CD4-positive, CD25-positive, alpha-beta regulatory T cell (primary cell): ENCODE data around the gene PTPRN2. TPM values are rescaled to one million over a fixed set of nuclear protein-coding genes. Genes with fewer than 3 reads are reported as not detected.
"Not testable (repeated sequence)": the region's sequence is repeated elsewhere in the genome, so short reads cannot be mapped to it uniquely, and the experiment has no call there.

Experiments used
- ATAC-seq, 2 donors: fragments of 150-1000 bp; cut with Tn5 transposase; one replicate each; pipeline ENCODE4 v1.10.0; 2021; ENCODE audit warnings: low read depth in 2 of 2, moderate number of reproducible peaks in 2 of 2, moderate library complexity in 1 of 2
- DNase-seq, 3 donors: peaks; one replicate each; pipeline versions ENCODE4 v3.0.0 to v3.0.0-alpha.2; 2012 to 2022; ENCODE audit warnings: mixed read lengths in 1 of 3
- H3K27ac ChIP-seq: one replicate; pipeline ENCODE4 v1.7.0; 2013; ENCODE audit warnings: mild to moderate bottlenecking, low read length; ENCODE audit not compliant: insufficient read depth, poor library complexity, severe bottlenecking
- H3K27me3 ChIP-seq: one replicate; pipeline ENCODE4 v1.7.0; 2013; ENCODE audit warnings: low read length; ENCODE audit not compliant: control insufficient read depth, insufficient read depth
- H3K36me3 ChIP-seq: one replicate; pipeline ENCODE4 v1.7.0; 2013; ENCODE audit warnings: mild to moderate bottlenecking, low read length, moderate library complexity; ENCODE audit not compliant: control insufficient read depth, insufficient read depth
- H3K4me1 ChIP-seq: 2 replicates; pipeline ENCODE4 v1.7.0; 2013; ENCODE audit warnings: mild to moderate bottlenecking, low read length; ENCODE audit not compliant: insufficient read depth, control insufficient read depth, poor library complexity, severe bottlenecking
- H3K4me3 ChIP-seq: one replicate; pipeline ENCODE4 v1.7.0; 2013; ENCODE audit warnings: low read depth, mild to moderate bottlenecking, low read length, moderate library complexity
- H3K9me3 ChIP-seq, 2 experiments: 1 replicate in 1 of 2; 2 replicates in 1 of 2; pipeline ENCODE4 v1.7.0; 2013; ENCODE audit warnings: low read length in 2 of 2, mild to moderate bottlenecking in 1 of 2, moderate library complexity in 1 of 2; ENCODE audit not compliant: control insufficient read depth in 2 of 2
- H3K27ac Mint-ChIP-seq, 3 donors: one replicate each; pipeline ENCODE4 v1.8.0; 2020 to 2022; ENCODE audit warnings: mild to moderate bottlenecking in 3 of 3, mixed read lengths in 3 of 3, moderate library complexity in 2 of 3
- H3K27me3 Mint-ChIP-seq: one replicate; pipeline ENCODE4 v1.8.0; 2022; ENCODE audit warnings: mild to moderate bottlenecking, mixed read lengths
- H3K36me3 Mint-ChIP-seq: one replicate; pipeline ENCODE4 v1.8.0; 2020; ENCODE audit warnings: mixed read lengths
- H3K4me1 Mint-ChIP-seq, 4 donors: one replicate each; pipeline ENCODE4 v1.8.0; 2020 to 2022; ENCODE audit warnings: mixed read lengths in 4 of 4, mild to moderate bottlenecking in 1 of 4
- H3K4me3 Mint-ChIP-seq, 4 donors: one replicate each; pipeline ENCODE4 v1.8.0; 2020 to 2022; ENCODE audit warnings: mild to moderate bottlenecking in 4 of 4, mixed read lengths in 4 of 4, moderate library complexity in 3 of 4
- H3K9me3 Mint-ChIP-seq, 7 donors: one replicate each; pipeline ENCODE4 v1.8.0; 2020 to 2022; ENCODE audit warnings: mixed read lengths in 7 of 7, mild to moderate bottlenecking in 3 of 7, moderate library complexity in 2 of 7
- polyA plus RNA-seq, 4 donors: library from polyadenylated mRNA; unstranded; fragments of 300-500 nt; fragmentation: Illumina TruSeq; gene quantifications; one replicate each; pipeline ENCODE4 v1.2.3, GENCODE V29; 2021
- total RNA-seq: library from RNA; stranded (reverse); gene quantifications from one replicate; pipeline ENCODE4 v1.2.3, GENCODE V29; 2022

Gene PTPRN2
- total and polyA plus RNA-seq, 5 donors from 2014 or later = 1.6 to 4.7 (median 2.7) TPM

- Histone ChIP-seq H3K36me3 (no peaks in the 10 kb centered on the region), H3K27me3 (no peaks in the 10 kb centered on the region), H3K27ac (no peak overlapping the region), H3K4me1 (no peaks in the 10 kb centered on the region), H3K4me3 (no peak overlapping the region), H3K9me3 (peaks cover 0 to 2% of the 10 kb centered on the region in 2 experiments)
- peaks cover 8% of the 10 kb centered on the region for H3K27me3 Mint-ChIP-seq
- ATAC-seq = no peak
- H3K36me3 Mint-ChIP-seq = no peaks in the 10 kb centered on the region
- H3K4me3 Mint-ChIP-seq = no peak overlapping the region
- H3K4me1 Mint-ChIP-seq = no peaks in the 10 kb centered on the region
- H3K27ac Mint-ChIP-seq = no peak overlapping the region
- H3K9me3 Mint-ChIP-seq = peaks cover 0 to 9% (median 2%) of the 10 kb centered on the region in 7 donors
- DNase-seq = no peak
These were observed 670.5 kb downstream of the PTPRN2 start for GRCh38 chr7:157916946-157917640.

- peaks cover 0 to 2% of the 10 kb centered on the region in 2 experiments for H3K9me3 ChIP-seq
These were observed 677.2 kb downstream of the PTPRN2 start for GRCh38 chr7:157910446-157910845.

GRCh38 chr7:157910045-157910444 lies 677.6 kb downstream of the PTPRN2 start:
- H3K36me3 ChIP-seq, H3K27ac Mint-ChIP-seq, H3K27me3 Mint-ChIP-seq, H3K27ac ChIP-seq, H3K9me3 ChIP-seq, H3K4me1 Mint-ChIP-seq, H3K36me3 Mint-ChIP-seq, H3K9me3 Mint-ChIP-seq, DNase-seq, H3K4me3 Mint-ChIP-seq, H3K27me3 ChIP-seq, H3K4me3 ChIP-seq, ATAC-seq, H3K4me1 ChIP-seq: not testable (repeated sequence)

More at GRCh38 chr7:157910446-157910845, 677.2 kb downstream of the PTPRN2 start:
- H3K4me3 ChIP-seq = no peak overlapping the region
- ATAC-seq (no peak), DNase-seq (no peak)
- no peaks in the 10 kb centered on the region for H3K4me1 ChIP-seq
- H3K36me3 ChIP-seq = no peaks in the 10 kb centered on the region
- Mint-ChIP-seq H3K4me1 (peaks cover 0 to 2% (median 0%) of the 10 kb centered on the region in 4 donors), H3K4me3 (no peak overlapping the region), H3K27ac (no peak overlapping the region), H3K27me3 (no peaks in the 10 kb centered on the region), H3K9me3 (peaks cover 0 to 9% (median 2%) of the 10 kb centered on the region in 7 donors), H3K36me3 (no peaks in the 10 kb centered on the region)
- H3K27ac ChIP-seq = no peak overlapping the region
- H3K27me3 ChIP-seq = no peaks in the 10 kb centered on the region

GRCh38 chr7:157909370-157909769 lies 678.3 kb downstream of the PTPRN2 start:
- H3K9me3 ChIP-seq = no peaks in the 10 kb centered on the region
- no peak overlapping the region for H3K4me3 Mint-ChIP-seq
- H3K27ac Mint-ChIP-seq = no peak overlapping the region

GRCh38 chr7:157908006-157908782 lies 679.4 kb downstream of the PTPRN2 start:
- Histone ChIP-seq H3K36me3 (no peaks in the 10 kb centered on the region), H3K27ac (no peak overlapping the region), H3K27me3 (no peaks in the 10 kb centered on the region), H3K4me1 (no peaks in the 10 kb centered on the region), H3K4me3 (no peak overlapping the region), H3K9me3 (no peaks in the 10 kb centered on the region)
- peaks cover 0 to 5% (median 0%) of the 10 kb centered on the region in 7 donors for H3K9me3 Mint-ChIP-seq
- no peaks in the 10 kb centered on the region for H3K36me3 Mint-ChIP-seq
- no peak for DNase-seq
- H3K4me1 Mint-ChIP-seq = peaks cover 0 to 2% (median 0%) of the 10 kb centered on the region in 4 donors
- H3K27ac Mint-ChIP-seq = no peak overlapping the region
- H3K4me3 Mint-ChIP-seq = no peak overlapping the region
- H3K27me3 Mint-ChIP-seq = peaks cover 7% of the 10 kb centered on the region
- no peak for ATAC-seq

More at GRCh38 chr7:157909370-157909769, 678.3 kb downstream of the PTPRN2 start:
- H3K36me3 ChIP-seq = no peaks in the 10 kb centered on the region
- peaks cover 4% of the 10 kb centered on the region for H3K27me3 Mint-ChIP-seq
- H3K36me3 Mint-ChIP-seq = no peaks in the 10 kb centered on the region
- H3K4me3 ChIP-seq = no peak overlapping the region
- peaks cover 0 to 5% (median 0%) of the 10 kb centered on the region in 7 donors for H3K9me3 Mint-ChIP-seq
- ATAC-seq = no peak
- H3K4me1 Mint-ChIP-seq = peaks cover 0 to 2% (median 0%) of the 10 kb centered on the region in 4 donors
- no peak overlapping the region for H3K27ac ChIP-seq
- no peaks in the 10 kb centered on the region for H3K27me3 ChIP-seq
- H3K4me1 ChIP-seq = no peaks in the 10 kb centered on the region
- DNase-seq = no peak

GRCh38 chr7:157907091-157907490 lies 680.5 kb downstream of the PTPRN2 start:
- no peak for ATAC-seq
- Mint-ChIP-seq H3K4me1 (peaks cover 0 to 2% (median 0%) of the 10 kb centered on the region in 4 donors), H3K36me3 (no peaks in the 10 kb centered on the region), H3K4me3 (no peak overlapping the region), H3K27ac (no peak overlapping the region), H3K27me3 (peaks cover 7% of the 10 kb centered on the region), H3K9me3 (peaks cover 0 to 3% (median 0%) of the 10 kb centered on the region in 7 donors)
- Histone ChIP-seq H3K27ac (no peak overlapping the region), H3K36me3 (no peaks in the 10 kb centered on the region), H3K27me3 (no peaks in the 10 kb centered on the region), H3K4me1 (no peaks in the 10 kb centered on the region), H3K4me3 (no peak overlapping the region), H3K9me3 (no peaks in the 10 kb centered on the region)
- no peak for DNase-seq

- H3K4me1 Mint-ChIP-seq = peaks cover 0 to 2% (median 0%) of the 10 kb centered on the region in 4 donors
- DNase-seq (no peak), ATAC-seq (no peak)
- H3K36me3 Mint-ChIP-seq = no peaks in the 10 kb centered on the region
- H3K27me3 ChIP-seq = no peaks in the 10 kb centered on the region
- H3K36me3 ChIP-seq = no peaks in the 10 kb centered on the region
- H3K4me3 Mint-ChIP-seq = no peak overlapping the region
- no peak overlapping the region for H3K27ac Mint-ChIP-seq
- peaks cover 7% of the 10 kb centered on the region for H3K27me3 Mint-ChIP-seq
- H3K4me3 ChIP-seq = no peak overlapping the region
- no peak overlapping the region for H3K27ac ChIP-seq
- no peaks in the 10 kb centered on the region for H3K4me1 ChIP-seq
- no peaks in the 10 kb centered on the region for H3K9me3 ChIP-seq
- peaks cover 0 to under 1% (median 0%) of the 10 kb centered on the region in 7 donors for H3K9me3 Mint-ChIP-seq
These were observed 681.0 kb downstream of the PTPRN2 start for GRCh38 chr7:157906583-157906982.
